Activated naive CD4-positive, alpha-beta T cell treated with anti-CD3 and anti-CD28 coated beads, Interleukin-2, amount 50 U/mL, for 24 hours (primary cell): ENCODE measurements around the gene FLOT2.

ENCODE experiments used
- H3K27ac Mint-ChIP-seq: one replicate; pipeline ENCODE4 v1.8.0; 2021; ENCODE audit warnings: mild to moderate bottlenecking, mixed read lengths
- H3K27me3 Mint-ChIP-seq: one replicate; pipeline ENCODE4 v1.8.0; 2021; ENCODE audit warnings: mixed read lengths
- H3K36me3 Mint-ChIP-seq: one replicate; pipeline ENCODE4 v1.8.0; 2021; ENCODE audit warnings: mixed read lengths
- H3K4me1 Mint-ChIP-seq: one replicate; pipeline ENCODE4 v1.8.0; 2021; ENCODE audit warnings: mixed read lengths
- H3K4me3 Mint-ChIP-seq: one replicate; pipeline ENCODE4 v1.8.0; 2021; ENCODE audit warnings: mild to moderate bottlenecking, mixed read lengths
- H3K9me3 Mint-ChIP-seq: one replicate; pipeline ENCODE4 v1.8.0; 2021; ENCODE audit warnings: mixed read lengths

Gene FLOT2

GRCh38 chr17:28926786-28927185, 29.3 kb upstream of the FLOT2 start:
- Mint-ChIP-seq H3K36me3 (peaks cover 34% of the 10 kb centered on the region), H3K27ac (peak overlapping the region; percentile 92), H3K9me3 (no peaks in the 10 kb centered on the region), H3K27me3 (no peaks in the 10 kb centered on the region), H3K4me3 (no peak overlapping the region), H3K4me1 (peaks cover 59% of the 10 kb centered on the region)

- peak overlapping the region; percentile 49 for H3K4me3 Mint-ChIP-seq
- H3K36me3 Mint-ChIP-seq, result peaks cover 34% of the 10 kb centered on the region
- H3K27ac Mint-ChIP-seq, result peak overlapping the region; percentile 92
- peaks cover 59% of the 10 kb centered on the region for H3K4me1 Mint-ChIP-seq
- no peaks in the 10 kb centered on the region for H3K27me3 Mint-ChIP-seq
- no peaks in the 10 kb centered on the region for H3K9me3 Mint-ChIP-seq
Measured at GRCh38 chr17:28926366-28926765, 28.8 kb upstream of the FLOT2 start.

- peak overlapping the region; percentile 49 for H3K4me3 Mint-ChIP-seq
- H3K27me3 Mint-ChIP-seq, result no peaks in the 10 kb centered on the region
- H3K27ac Mint-ChIP-seq, result peak overlapping the region; percentile 92
- H3K9me3 Mint-ChIP-seq, result no peaks in the 10 kb centered on the region
- peaks cover 59% of the 10 kb centered on the region for H3K4me1 Mint-ChIP-seq
- H3K36me3 Mint-ChIP-seq, result peaks cover 34% of the 10 kb centered on the region
Measured at GRCh38 chr17:28925912-28926365, 28.4 kb upstream of the FLOT2 start.

DNA sequence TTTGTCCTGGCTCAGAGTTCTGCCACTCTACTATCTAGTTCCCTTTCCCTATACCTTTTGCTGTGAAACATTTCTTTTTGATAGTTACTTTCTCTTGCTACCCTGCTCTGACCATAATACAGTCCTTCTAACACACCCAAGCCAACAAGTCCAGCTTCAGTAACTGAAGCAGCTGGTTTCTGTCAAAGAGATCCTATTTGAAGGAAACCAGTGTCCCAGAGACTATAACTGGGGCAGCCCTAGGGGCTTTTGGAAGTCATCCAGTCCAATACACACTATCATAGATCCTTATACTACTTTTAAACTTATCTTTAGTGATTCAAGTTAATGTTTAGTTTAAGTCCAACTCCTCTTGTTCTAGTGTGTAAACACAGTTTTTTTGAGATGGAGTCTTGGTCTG, 22.7 kb upstream of the FLOT2 start:
- Mint-ChIP-seq H3K9me3 (no peaks in the 10 kb centered on the region), H3K4me1 (peaks cover 24% of the 10 kb centered on the region), H3K27me3 (no peaks in the 10 kb centered on the region), H3K27ac (no peak overlapping the region), H3K36me3 (peaks cover 21% of the 10 kb centered on the region), H3K4me3 (no peak overlapping the region)

DNA sequence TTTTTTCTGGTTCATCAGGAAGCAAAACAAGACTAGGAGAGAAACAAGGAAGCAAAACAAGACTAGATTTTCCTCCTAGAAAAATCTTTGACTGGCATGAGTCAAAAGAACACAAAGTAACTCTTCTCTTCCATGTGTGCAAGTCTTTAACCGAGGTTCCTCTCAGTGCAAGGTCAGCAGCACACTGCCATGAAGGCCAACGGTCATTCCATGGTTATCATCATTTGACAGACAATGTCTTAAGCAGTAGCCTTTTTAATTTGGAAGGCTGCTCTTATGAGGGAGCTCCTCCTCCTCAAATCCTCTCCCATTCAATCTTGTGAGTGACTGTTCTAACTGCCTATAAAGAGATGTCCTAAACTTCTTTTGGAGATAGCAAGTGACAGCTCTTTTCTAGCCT, 20.8 kb upstream of the FLOT2 start:
- H3K4me3 Mint-ChIP-seq, result no peak overlapping the region
- H3K4me1 Mint-ChIP-seq, result peaks cover 16% of the 10 kb centered on the region
- peaks cover 18% of the 10 kb centered on the region for H3K36me3 Mint-ChIP-seq
- H3K27ac Mint-ChIP-seq, result no peak overlapping the region
- H3K9me3 Mint-ChIP-seq, result no peaks in the 10 kb centered on the region
- H3K27me3 Mint-ChIP-seq, result no peaks in the 10 kb centered on the region

GRCh38 chr17:28917465-28917864, 19.9 kb upstream of the FLOT2 start:
- no peaks in the 10 kb centered on the region for H3K27me3 Mint-ChIP-seq
- H3K27ac Mint-ChIP-seq, result no peak overlapping the region
- H3K36me3 Mint-ChIP-seq, result peaks cover 16% of the 10 kb centered on the region
- no peaks in the 10 kb centered on the region for H3K9me3 Mint-ChIP-seq
- H3K4me3 Mint-ChIP-seq, result no peak overlapping the region
- H3K4me1 Mint-ChIP-seq, result peaks cover 16% of the 10 kb centered on the region

DNA sequence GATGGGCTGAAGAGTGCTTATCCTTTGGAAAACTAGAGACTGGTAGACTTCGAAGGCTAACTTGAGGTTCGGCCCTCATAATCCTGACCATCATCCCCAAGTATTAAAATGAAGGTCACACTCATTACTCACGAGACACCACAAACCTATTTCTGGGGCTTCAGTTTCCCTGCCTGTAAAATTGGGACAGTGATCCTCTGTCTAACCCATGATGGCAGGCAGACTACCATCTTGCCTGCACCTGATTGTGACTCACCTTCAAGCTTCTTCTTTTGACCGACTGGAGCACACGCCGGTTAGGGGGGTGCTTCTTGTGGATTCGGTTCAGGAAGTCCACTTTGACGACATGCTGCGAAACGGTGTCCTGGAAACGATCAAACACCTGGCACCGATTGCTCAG, 19.5 kb upstream of the FLOT2 start:
- Mint-ChIP-seq H3K27me3 (no peaks in the 10 kb centered on the region), H3K36me3 (peaks cover 16% of the 10 kb centered on the region), H3K4me1 (peaks cover 16% of the 10 kb centered on the region), H3K4me3 (no peak overlapping the region), H3K9me3 (no peaks in the 10 kb centered on the region), H3K27ac (no peak overlapping the region)

GRCh38 chr17:28916302-28916934, 18.9 kb upstream of the FLOT2 start:
- H3K36me3 Mint-ChIP-seq, result peaks cover 16% of the 10 kb centered on the region
- no peaks in the 10 kb centered on the region for H3K27me3 Mint-ChIP-seq
- no peaks in the 10 kb centered on the region for H3K9me3 Mint-ChIP-seq
- peak overlapping the region; percentile 77 for H3K27ac Mint-ChIP-seq
- peaks cover 16% of the 10 kb centered on the region for H3K4me1 Mint-ChIP-seq
- no peak overlapping the region for H3K4me3 Mint-ChIP-seq

GRCh38 chr17:28912938-28913333, 15.4 kb upstream of the FLOT2 start:
- H3K4me3 Mint-ChIP-seq, result no peak overlapping the region
- peaks cover 22% of the 10 kb centered on the region for H3K36me3 Mint-ChIP-seq
- H3K27ac Mint-ChIP-seq, result no peak overlapping the region

GRCh38 chr17:28912281-28912937, 14.9 kb upstream of the FLOT2 start:
- Mint-ChIP-seq H3K9me3 (no peaks in the 10 kb centered on the region), H3K27me3 (no peaks in the 10 kb centered on the region), H3K4me3 (no peak overlapping the region), H3K36me3 (peaks cover 22% of the 10 kb centered on the region), H3K4me1 (peaks cover 16% of the 10 kb centered on the region), H3K27ac (no peak overlapping the region)

More at GRCh38 chr17:28912938-28913333, 15.4 kb upstream of the FLOT2 start:
- no peaks in the 10 kb centered on the region for H3K9me3 Mint-ChIP-seq
- H3K27me3 Mint-ChIP-seq, result no peaks in the 10 kb centered on the region
- peaks cover 16% of the 10 kb centered on the region for H3K4me1 Mint-ChIP-seq

DNA sequence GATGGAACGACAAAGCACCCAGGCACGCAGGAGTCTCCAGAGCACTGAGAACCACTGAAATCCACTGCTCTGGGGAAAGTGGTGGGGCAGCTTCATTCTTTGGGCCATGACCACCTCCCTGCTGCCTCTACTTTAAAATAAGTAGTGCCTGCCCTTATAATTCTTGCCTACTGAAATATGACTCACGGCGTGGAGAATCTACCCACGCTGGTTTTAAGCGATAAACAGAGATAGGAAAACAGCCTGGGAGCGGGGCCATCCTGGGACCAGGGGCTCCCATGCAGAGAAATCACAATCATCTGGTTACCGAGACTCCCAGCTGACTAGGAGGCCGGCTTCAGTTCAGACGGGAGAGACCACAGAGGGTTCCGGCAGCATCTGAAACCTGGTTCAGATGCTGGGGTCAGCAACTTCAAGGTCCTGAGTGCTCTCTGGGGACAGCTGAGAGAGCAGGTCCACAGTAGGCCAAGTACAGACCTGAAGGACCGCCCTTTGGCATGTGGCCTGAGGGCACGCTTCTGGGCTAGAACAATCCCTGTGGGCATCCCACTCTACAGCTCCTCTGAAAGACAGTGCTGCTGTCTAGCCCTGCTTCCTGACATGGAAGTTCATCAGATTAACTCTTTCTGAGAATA, 14.0 kb upstream of the FLOT2 start:
- Mint-ChIP-seq H3K27ac (no peak overlapping the region), H3K9me3 (no peaks in the 10 kb centered on the region), H3K27me3 (no peaks in the 10 kb centered on the region), H3K4me3 (no peak overlapping the region), H3K36me3 (peaks cover 20% of the 10 kb centered on the region), H3K4me1 (peaks cover 13% of the 10 kb centered on the region)

DNA sequence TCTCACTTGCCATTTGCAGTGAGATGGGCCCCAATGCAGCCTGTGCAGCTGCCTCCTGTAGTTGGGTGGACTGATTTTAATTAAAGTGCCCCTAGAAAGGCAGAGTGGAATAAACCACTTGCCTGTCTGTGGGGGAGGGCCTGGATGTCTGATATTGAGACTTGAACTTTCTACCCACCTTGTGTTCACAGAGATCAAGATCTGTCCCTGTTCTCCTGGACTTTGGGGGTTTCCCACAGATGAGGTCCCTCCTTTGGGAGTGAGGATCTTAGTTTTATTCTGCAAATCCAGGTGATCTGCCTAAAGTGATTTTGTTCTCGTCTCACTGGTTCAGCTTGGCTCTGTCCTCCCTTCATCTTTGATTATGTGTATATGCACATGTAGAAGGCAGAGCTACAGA, 13.0 kb upstream of the FLOT2 start:
- Mint-ChIP-seq H3K9me3 (no peaks in the 10 kb centered on the region), H3K4me1 (peaks cover 9% of the 10 kb centered on the region), H3K27me3 (no peaks in the 10 kb centered on the region), H3K36me3 (peaks cover 16% of the 10 kb centered on the region), H3K27ac (no peak overlapping the region), H3K4me3 (no peak overlapping the region)

- peaks cover 8% of the 10 kb centered on the region for H3K36me3 Mint-ChIP-seq
- H3K4me3 Mint-ChIP-seq, result no peak overlapping the region
- no peaks in the 10 kb centered on the region for H3K9me3 Mint-ChIP-seq
- H3K27ac Mint-ChIP-seq, result no peak overlapping the region
- H3K4me1 Mint-ChIP-seq, result no peaks in the 10 kb centered on the region
- H3K27me3 Mint-ChIP-seq, result no peaks in the 10 kb centered on the region
Measured at GRCh38 chr17:28908640-28909167, 11.2 kb upstream of the FLOT2 start.

DNA sequence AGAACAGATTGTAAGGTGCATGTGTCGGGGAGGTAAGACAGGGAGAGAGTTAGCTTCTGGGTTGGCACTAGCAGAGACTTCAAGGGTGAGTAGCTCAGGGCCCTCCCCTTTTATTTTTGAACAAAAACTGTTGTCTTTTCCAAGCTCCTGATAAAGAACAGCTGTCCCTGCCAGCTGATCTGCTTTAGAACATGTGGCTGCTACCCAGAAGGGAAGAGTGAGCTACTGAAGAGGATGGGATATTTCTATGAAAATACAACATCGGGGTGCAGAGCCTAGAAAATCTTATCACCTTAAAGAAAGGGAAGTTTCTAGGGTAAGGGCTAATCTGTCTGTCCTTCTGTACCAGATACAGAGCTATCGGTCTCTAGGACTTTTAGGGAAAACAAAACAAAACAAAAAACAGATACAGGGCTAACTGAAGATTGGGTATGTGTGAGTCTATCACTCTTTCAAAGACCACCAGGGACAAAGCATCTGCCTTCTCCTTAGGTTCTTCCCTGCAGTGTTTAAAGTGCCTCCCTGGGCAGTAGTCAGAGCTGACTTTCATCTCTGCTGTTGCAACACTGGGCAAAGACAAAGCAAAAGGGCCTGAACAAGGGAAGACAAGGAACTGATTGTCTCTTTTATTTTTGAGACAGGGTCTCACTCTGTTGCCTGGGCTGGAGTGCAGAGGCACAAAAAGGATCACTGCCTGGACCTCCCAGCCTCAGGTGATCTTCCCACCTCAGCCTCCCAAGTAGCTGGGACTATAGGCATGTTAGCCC, 10.4 kb upstream of the FLOT2 start:
- peak overlapping the region; percentile 30 for H3K27ac Mint-ChIP-seq
- H3K36me3 Mint-ChIP-seq, result peaks cover 8% of the 10 kb centered on the region
- H3K27me3 Mint-ChIP-seq, result no peaks in the 10 kb centered on the region
- H3K9me3 Mint-ChIP-seq, result no peaks in the 10 kb centered on the region
- H3K4me3 Mint-ChIP-seq, result no peak overlapping the region
- peaks cover 5% of the 10 kb centered on the region for H3K4me1 Mint-ChIP-seq

GRCh38 chr17:28906706-28907438, 9.3 kb upstream of the FLOT2 start:
- H3K4me3 Mint-ChIP-seq, result no peak overlapping the region
- no peaks in the 10 kb centered on the region for H3K9me3 Mint-ChIP-seq
- peak overlapping the region; percentile 52 for H3K27ac Mint-ChIP-seq
- no peaks in the 10 kb centered on the region for H3K27me3 Mint-ChIP-seq
- H3K36me3 Mint-ChIP-seq, result peaks cover 6% of the 10 kb centered on the region
- H3K4me1 Mint-ChIP-seq, result peaks cover 10% of the 10 kb centered on the region
